ENCODE measurements around the gene DIAPH2. TPM values are rescaled to one million over a fixed set of nuclear protein-coding genes. Genes with fewer than 3 reads are reported as not detected.
A peak's percentile ranks its signal among the peaks of the same experiment; 100 is the strongest.

Gene DIAPH2
- total RNA-seq, 4 donors from 2014 or later = 12.1 to 41.6 (median 29.1) TPM

- TF ChIP-seq CTCF (IDR thresholded peaks at IDR 0.05 in 4 of 5, conservative IDR thresholded peaks at IDR 0.05 in 1 of 5) = no peak
- TF ChIP-seq POLR2A (IDR thresholded peaks at IDR 0.05) = no peak
- in situ Hi-C loops (cut with MboI; ENCODE audit: low sequenced_read_pairs in 4 of 4) (no loop called here), intact Hi-C loops (cut with DNase I; ENCODE audit: low total_unique reads) (no loop called here)
- H3K27ac ChIP-seq = no peak overlapping the region
- DNase-seq (no peak), ATAC-seq (no peak)
- H3K36me3 ChIP-seq = no peaks in the 10 kb centered on the region
- H3K4me3 ChIP-seq = no peak overlapping the region
- no peaks in the 10 kb centered on the region for H3K4me1 ChIP-seq
- no peaks in the 10 kb centered on the region for H3K9me3 ChIP-seq
- H3K27me3 ChIP-seq = no peaks in the 10 kb centered on the region
These were observed 674.3 kb downstream of the DIAPH2 start for GRCh38 chrX:97358941-97359340.

GRCh38 chrX:97363843-97364242, 679.2 kb downstream of the DIAPH2 start:
- no peaks in the 10 kb centered on the region for H3K4me1 ChIP-seq
- TF ChIP-seq POLR2A (IDR thresholded peaks at IDR 0.05) (no peak), CTCF (IDR thresholded peaks at IDR 0.05 in 4 of 5, conservative IDR thresholded peaks at IDR 0.05 in 1 of 5) (no peak)
- H3K36me3 ChIP-seq = no peaks in the 10 kb centered on the region
- in situ Hi-C loops (cut with MboI; ENCODE audit: low sequenced_read_pairs in 4 of 4) = no loop called here
- no peak overlapping the region for H3K27ac ChIP-seq
- DNase-seq = no peak
- no peaks in the 10 kb centered on the region for H3K9me3 ChIP-seq
- no peak for ATAC-seq
- intact Hi-C loops (cut with DNase I; ENCODE audit: low total_unique reads) = no loop called here
- no peaks in the 10 kb centered on the region for H3K27me3 ChIP-seq
- H3K4me3 ChIP-seq = no peak overlapping the region

GRCh38 chrX:97366237-97366636, 681.6 kb downstream of the DIAPH2 start:
- Histone ChIP-seq H3K27me3 (no peaks in the 10 kb centered on the region), H3K36me3 (no peaks in the 10 kb centered on the region), H3K4me3 (no peak overlapping the region), H3K4me1 (no peaks in the 10 kb centered on the region), H3K9me3 (no peaks in the 10 kb centered on the region), H3K27ac (no peak overlapping the region)
- intact Hi-C loops (cut with DNase I; ENCODE audit: low total_unique reads) = no loop called here
- DNase-seq (no peak), ATAC-seq (no peak)
- TF ChIP-seq POLR2A (IDR thresholded peaks at IDR 0.05) = no peak
- TF ChIP-seq CTCF (IDR thresholded peaks at IDR 0.05 in 4 of 5, conservative IDR thresholded peaks at IDR 0.05 in 1 of 5) = no peak
- in situ Hi-C loops (cut with MboI; ENCODE audit: low sequenced_read_pairs in 4 of 4) = no loop called here

- Histone ChIP-seq H3K27me3 (no peaks in the 10 kb centered on the region), H3K9me3 (no peaks in the 10 kb centered on the region), H3K27ac (no peak overlapping the region), H3K36me3 (no peaks in the 10 kb centered on the region), H3K4me3 (no peak overlapping the region), H3K4me1 (no peaks in the 10 kb centered on the region)
- DNase-seq (no peak), ATAC-seq (peak in 1 of 2 donors; percentile 45)
- intact Hi-C loops (cut with DNase I; ENCODE audit: low total_unique reads) (no loop called here), in situ Hi-C loops (cut with MboI; ENCODE audit: low sequenced_read_pairs in 4 of 4) (no loop called here)
- no peak for TF ChIP-seq CTCF (IDR thresholded peaks at IDR 0.05 in 4 of 5, conservative IDR thresholded peaks at IDR 0.05 in 1 of 5)
- no peak for TF ChIP-seq POLR2A (IDR thresholded peaks at IDR 0.05)
These were observed 682.5 kb downstream of the DIAPH2 start for GRCh38 chrX:97367125-97367524.

GRCh38 chrX:97369947-97370346, 685.3 kb downstream of the DIAPH2 start:
- TF ChIP-seq POLR2A (IDR thresholded peaks at IDR 0.05) = no peak
- TF ChIP-seq CTCF (IDR thresholded peaks at IDR 0.05 in 4 of 5, conservative IDR thresholded peaks at IDR 0.05 in 1 of 5) = no peak
- H3K27ac ChIP-seq = no peak overlapping the region
- no peak overlapping the region for H3K4me3 ChIP-seq
- no peaks in the 10 kb centered on the region for H3K4me1 ChIP-seq
- in situ Hi-C loops (cut with MboI; ENCODE audit: low sequenced_read_pairs in 4 of 4) = no loop called here
- no peak for DNase-seq
- ATAC-seq = no peak
- H3K27me3 ChIP-seq = no peaks in the 10 kb centered on the region
- no peaks in the 10 kb centered on the region for H3K9me3 ChIP-seq
- H3K36me3 ChIP-seq = no peaks in the 10 kb centered on the region
- intact Hi-C loops (cut with DNase I; ENCODE audit: low total_unique reads) = no loop called here
